WTC11 (cell line): Measurements from ENCODE around the gene SDHB.

Experiments used
- CTCF ChIP-seq: fragments of 200-600 bp; IDR thresholded peaks from 2 replicates; pipeline ENCODE4 v1.8.0; 2022; ENCODE audit warnings: antibody characterized with exemption
- ETV6 ChIP-seq: sonication (generic); formaldehyde crosslinking; IDR thresholded peaks from 2 replicates; pipeline ENCODE4 v1.8.1; 2022; ENCODE audit warnings: mild to moderate bottlenecking, missing genetic modification reagents
- KAT7 ChIP-seq: sonication (generic); formaldehyde crosslinking; IDR thresholded peaks from 2 replicates; pipeline ENCODE4 v1.8.1; 2023; ENCODE audit warnings: missing genetic modification reagents, mild to moderate bottlenecking, borderline replicate concordance
- NFYB ChIP-seq: sonication (generic); formaldehyde crosslinking; conservative IDR thresholded peaks from 2 replicates; pipeline ENCODE4 v1.8.0; 2022; ENCODE audit warnings: low read depth, missing genetic modification reagents
- NR3C1 ChIP-seq: sonication (generic); formaldehyde crosslinking; conservative IDR thresholded peaks from 2 replicates; pipeline ENCODE4 v1.8.1; 2023; ENCODE audit warnings: low read depth, mild to moderate bottlenecking, missing genetic modification reagents
- PRDM15 ChIP-seq: sonication (generic); formaldehyde crosslinking; IDR thresholded peaks from 2 replicates; pipeline ENCODE4 v1.8.0; 2022; ENCODE audit warnings: missing genetic modification reagents
- SMAD3 ChIP-seq: sonication (generic); formaldehyde crosslinking; IDR thresholded peaks from 2 replicates; pipeline ENCODE4 v1.8.0; 2022; ENCODE audit warnings: missing genetic modification reagents, mild to moderate bottlenecking, borderline replicate concordance
- SP1 ChIP-seq: sonication (generic); formaldehyde crosslinking; conservative IDR thresholded peaks from 2 replicates; pipeline ENCODE4 v1.8.1; 2022; ENCODE audit warnings: missing genetic modification reagents
- ZNF317 ChIP-seq: sonication (generic); formaldehyde crosslinking; IDR thresholded peaks from 2 replicates; pipeline ENCODE4 v1.8.1; 2023; ENCODE audit warnings: low read depth, mild to moderate bottlenecking, moderate library complexity, missing genetic modification reagents, borderline replicate concordance
- TF ChIP-seq, protein P1 (sequence below): sonication (generic); formaldehyde crosslinking; conservative IDR thresholded peaks from 2 replicates; pipeline ENCODE4 v1.8.1; 2023; ENCODE audit warnings: mild to moderate bottlenecking, low read depth, missing genetic modification reagents, moderate library complexity
- TF ChIP-seq, protein P2 (sequence below): sonication (generic); formaldehyde crosslinking; IDR thresholded peaks from 2 replicates; pipeline ENCODE4 v1.8.1; 2023; ENCODE audit warnings: mild to moderate bottlenecking, missing genetic modification reagents, moderate library complexity
- TF ChIP-seq, protein P3 (sequence below): sonication (generic); formaldehyde crosslinking; IDR thresholded peaks from 2 replicates; pipeline ENCODE4 v1.8.1; 2023; ENCODE audit warnings: mild to moderate bottlenecking, missing genetic modification reagents

GRCh38 chr1:17065666-17066065 lies 11.8 kb upstream of the SDHB start:
- no peak for TF ChIP-seq CTCF
- no peak for TF ChIP-seq NFYB (CRISPR knock-in tag)
- TF ChIP-seq NR3C1 (CRISPR knock-in tag): no peak
- TF ChIP-seq, protein P1, sequence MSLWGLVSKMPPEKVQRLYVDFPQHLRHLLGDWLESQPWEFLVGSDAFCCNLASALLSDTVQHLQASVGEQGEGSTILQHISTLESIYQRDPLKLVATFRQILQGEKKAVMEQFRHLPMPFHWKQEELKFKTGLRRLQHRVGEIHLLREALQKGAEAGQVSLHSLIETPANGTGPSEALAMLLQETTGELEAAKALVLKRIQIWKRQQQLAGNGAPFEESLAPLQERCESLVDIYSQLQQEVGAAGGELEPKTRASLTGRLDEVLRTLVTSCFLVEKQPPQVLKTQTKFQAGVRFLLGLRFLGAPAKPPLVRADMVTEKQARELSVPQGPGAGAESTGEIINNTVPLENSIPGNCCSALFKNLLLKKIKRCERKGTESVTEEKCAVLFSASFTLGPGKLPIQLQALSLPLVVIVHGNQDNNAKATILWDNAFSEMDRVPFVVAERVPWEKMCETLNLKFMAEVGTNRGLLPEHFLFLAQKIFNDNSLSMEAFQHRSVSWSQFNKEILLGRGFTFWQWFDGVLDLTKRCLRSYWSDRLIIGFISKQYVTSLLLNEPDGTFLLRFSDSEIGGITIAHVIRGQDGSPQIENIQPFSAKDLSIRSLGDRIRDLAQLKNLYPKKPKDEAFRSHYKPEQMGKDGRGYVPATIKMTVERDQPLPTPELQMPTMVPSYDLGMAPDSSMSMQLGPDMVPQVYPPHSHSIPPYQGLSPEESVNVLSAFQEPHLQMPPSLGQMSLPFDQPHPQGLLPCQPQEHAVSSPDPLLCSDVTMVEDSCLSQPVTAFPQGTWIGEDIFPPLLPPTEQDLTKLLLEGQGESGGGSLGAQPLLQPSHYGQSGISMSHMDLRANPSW (CRISPR knock-in tag): no peak
- TF ChIP-seq SP1 (CRISPR knock-in tag): no peak
- TF ChIP-seq PRDM15 (CRISPR knock-in tag): no peak
- no peak for TF ChIP-seq SMAD3 (CRISPR knock-in tag)
- TF ChIP-seq, protein P2, sequence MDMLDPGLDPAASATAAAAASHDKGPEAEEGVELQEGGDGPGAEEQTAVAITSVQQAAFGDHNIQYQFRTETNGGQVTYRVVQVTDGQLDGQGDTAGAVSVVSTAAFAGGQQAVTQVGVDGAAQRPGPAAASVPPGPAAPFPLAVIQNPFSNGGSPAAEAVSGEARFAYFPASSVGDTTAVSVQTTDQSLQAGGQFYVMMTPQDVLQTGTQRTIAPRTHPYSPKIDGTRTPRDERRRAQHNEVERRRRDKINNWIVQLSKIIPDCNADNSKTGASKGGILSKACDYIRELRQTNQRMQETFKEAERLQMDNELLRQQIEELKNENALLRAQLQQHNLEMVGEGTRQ (CRISPR knock-in tag): no peak
- TF ChIP-seq ETV6: no peak
- no peak for TF ChIP-seq ZNF317 (CRISPR knock-in tag)
- TF ChIP-seq, protein P3, sequence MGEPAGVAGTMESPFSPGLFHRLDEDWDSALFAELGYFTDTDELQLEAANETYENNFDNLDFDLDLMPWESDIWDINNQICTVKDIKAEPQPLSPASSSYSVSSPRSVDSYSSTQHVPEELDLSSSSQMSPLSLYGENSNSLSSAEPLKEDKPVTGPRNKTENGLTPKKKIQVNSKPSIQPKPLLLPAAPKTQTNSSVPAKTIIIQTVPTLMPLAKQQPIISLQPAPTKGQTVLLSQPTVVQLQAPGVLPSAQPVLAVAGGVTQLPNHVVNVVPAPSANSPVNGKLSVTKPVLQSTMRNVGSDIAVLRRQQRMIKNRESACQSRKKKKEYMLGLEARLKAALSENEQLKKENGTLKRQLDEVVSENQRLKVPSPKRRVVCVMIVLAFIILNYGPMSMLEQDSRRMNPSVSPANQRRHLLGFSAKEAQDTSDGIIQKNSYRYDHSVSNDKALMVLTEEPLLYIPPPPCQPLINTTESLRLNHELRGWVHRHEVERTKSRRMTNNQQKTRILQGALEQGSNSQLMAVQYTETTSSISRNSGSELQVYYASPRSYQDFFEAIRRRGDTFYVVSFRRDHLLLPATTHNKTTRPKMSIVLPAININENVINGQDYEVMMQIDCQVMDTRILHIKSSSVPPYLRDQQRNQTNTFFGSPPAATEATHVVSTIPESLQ (CRISPR knock-in tag): no peak
- no peak for TF ChIP-seq KAT7
